ENCODE measurements around the gene KCTD2.

Gene KCTD2

DNA sequence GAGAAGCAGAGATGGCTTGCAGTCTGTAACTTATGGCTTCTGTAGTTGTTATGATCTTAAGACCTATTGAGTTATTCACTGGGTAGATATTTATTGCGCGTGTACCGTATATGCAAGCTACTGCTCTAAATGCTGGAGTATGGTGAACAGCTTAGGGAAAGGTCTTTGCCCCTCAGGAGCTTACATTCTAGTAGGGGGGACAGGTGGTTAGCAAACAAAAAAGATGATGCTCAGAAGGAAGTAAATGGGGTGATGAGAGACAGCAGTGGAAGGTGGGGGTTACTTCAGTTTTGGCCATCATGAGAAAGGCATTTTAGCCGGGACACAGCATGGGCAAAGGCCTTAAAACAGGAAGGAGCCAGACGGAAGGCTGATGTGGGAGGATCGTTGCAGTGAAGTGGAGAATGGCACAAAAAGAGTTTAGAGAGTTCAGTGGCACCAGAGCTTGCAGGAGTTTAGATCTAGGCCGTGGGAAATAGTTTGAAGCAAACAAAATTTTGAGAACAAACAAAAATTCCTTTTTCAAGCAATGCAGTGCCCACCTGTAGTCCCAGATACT lies 64.8 kb downstream of the KCTD2 start:
- H3K4me3 ChIP-seq (ENCODE audit: low read depth, low read length): no peak overlapping the region

DNA sequence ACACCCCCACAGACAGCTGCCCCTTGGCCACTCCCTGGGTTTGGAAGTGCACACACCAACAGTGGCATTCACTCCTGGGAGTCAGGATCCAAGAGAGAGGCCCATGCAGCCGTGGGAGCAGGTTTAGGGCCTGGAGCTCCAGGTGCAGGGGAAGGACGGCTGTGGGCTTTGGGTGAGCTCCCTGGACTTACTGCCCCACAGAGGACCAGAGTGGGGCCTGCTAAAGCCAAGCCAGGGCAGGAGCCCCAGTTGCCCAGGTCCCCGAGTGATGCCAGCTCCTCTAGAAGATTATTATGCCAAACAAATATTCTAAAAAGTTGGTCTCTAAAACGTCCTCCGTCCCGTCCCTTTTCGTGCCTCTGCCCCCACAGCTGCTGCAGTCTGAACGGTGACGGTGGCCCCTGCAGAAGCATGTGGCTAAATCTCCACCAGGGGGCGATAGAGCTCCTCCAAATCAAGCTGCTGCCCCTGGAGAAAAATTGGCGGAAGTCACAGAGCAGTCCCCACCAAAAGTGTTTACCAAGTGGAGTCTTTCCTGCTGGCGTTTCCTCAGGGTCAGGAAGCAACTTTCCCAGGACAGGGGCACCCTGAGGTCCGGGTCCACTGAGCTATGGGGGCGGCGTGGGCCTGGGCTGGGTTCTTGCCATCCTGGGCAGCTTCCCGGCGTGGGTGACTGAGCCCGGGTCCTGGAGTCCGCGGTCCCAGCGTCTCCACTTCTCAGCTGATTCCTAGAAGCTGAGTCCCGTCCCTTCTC lies 67.0 kb downstream of the KCTD2 start:
- peak; percentile 94 for DNase-seq (ENCODE audit: low read depth)
- peak; percentile 95 for TF ChIP-seq CTCF (conservative IDR thresholded peaks at IDR 0.05; ENCODE audit: low read depth, low read length)
- H3K4me3 ChIP-seq (ENCODE audit: low read depth, low read length): peak overlapping the region; percentile 67

More for the DNA sequence above, 64.8 kb downstream of the KCTD2 start:
- TF ChIP-seq CTCF (conservative IDR thresholded peaks at IDR 0.05; ENCODE audit: low read depth, low read length): no peak
- DNase-seq (ENCODE audit: low read depth): no peak

DNA sequence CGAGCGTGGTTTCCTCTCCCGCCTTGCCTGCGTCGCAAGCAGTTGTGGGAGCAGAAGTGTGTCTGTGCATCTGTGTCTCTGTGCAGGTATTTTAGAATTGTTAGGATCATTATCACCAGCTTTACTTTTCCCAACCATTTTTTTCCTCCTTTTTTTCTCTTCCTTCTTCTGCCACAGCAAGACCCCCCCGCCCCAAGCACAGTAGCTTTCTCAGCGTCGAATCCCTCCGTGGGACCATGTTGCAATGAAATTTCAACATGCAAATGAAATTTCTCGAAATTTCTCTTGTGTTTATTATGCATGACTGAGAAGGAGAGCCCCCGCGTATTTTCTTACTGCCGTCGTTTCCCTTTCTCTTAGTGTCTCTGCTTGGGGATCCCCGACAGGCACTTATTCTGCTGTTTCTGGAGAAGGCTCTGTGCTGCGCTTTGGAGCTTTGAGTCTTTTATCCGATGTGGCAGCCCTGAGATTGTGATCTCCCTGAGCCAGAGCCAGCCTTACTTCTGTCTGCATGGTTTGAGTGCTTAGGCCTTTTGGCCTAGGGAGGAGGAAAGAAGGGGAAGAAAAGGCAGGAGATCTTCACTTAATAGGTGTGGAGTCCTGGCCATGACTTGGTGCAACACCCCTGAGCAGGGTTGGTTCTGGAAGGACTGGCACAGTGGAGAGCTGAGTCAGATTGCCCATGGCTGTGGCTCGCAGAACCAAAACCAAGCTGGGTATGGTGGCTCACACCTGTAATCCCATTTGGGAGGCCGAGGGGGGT lies 67.7 kb downstream of the KCTD2 start:
- TF ChIP-seq CTCF (conservative IDR thresholded peaks at IDR 0.05; ENCODE audit: low read depth, low read length): no peak
- no peak for DNase-seq (ENCODE audit: low read depth)
- H3K4me3 ChIP-seq (ENCODE audit: low read depth, low read length): peak overlapping the region; percentile 67
